ENCODE measurements around the gene SLC25A34. TPM values are rescaled to one million over a fixed set of nuclear protein-coding genes. Genes with fewer than 3 reads are reported as not detected.
A peak's percentile ranks its signal among the peaks of the same experiment; 100 is the strongest.

Gene SLC25A34
- total and polyA plus RNA-seq, 2 of the 13 experiments (the other 11 are each of a cell fraction or from before 2014, with no cell fraction given), result 0.13 to 0.18 TPM

DNA sequence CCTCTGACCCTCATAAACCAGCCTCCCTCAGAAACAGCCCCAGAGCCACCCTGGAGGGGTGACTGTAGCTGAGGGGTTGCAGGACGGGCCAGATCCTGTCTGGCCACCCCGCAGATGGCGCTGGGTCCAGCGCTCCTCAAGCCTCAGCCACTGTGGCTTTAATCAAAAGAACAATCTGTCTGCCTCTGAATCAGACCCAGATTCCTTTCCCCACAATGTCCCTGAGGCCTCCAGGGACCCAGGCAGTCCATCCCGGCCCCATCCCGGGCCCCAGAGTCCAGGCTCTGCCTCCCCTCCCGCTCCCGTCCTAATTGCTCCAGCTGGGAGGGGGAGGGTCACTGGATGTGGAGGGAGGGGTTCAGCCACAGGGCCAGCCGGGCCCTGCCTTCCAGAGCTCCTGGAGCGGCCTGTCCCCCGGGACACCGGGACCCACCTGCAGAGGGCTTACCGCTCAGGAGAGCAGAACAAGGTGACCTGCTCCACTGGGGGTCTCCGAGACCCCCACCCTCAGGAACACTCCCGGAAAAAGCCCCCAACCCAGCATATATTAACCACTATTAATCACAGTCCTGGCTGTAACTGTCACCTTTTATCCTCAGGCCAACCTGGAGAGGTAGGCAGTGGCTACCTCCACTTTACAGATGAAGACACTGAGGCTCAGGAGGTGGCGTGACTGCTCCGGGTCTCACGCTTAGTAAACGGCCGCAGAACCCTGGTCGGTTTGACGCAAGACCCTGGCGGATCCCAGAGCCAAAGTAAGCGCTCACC, 21.7 kb downstream of the SLC25A34 start:
- Histone ChIP-seq H3K4me2 (ENCODE audit: low read depth, low read length) (peak overlapping the region; percentile 91), H3K36me3 (replicated peaks in 1 of 2; ENCODE audit: control insufficient read depth in 1 of 2, insufficient read depth in 2 of 2, low read length in 2 of 2) (no peaks in the 10 kb centered on the region), H3K27me3 (ENCODE audit: control insufficient read depth in 1 of 2, insufficient read depth in 2 of 2, low read length in 2 of 2) (peaks cover 0 to 18% of the 10 kb centered on the region in 2 experiments; a peak in 3 of 5 replicates), H3K9me3 (ENCODE audit: low read length) (no peaks in the 10 kb centered on the region), H3K27ac (ENCODE audit: extremely low read length, insufficient read depth, low read length) (no peak overlapping the region), H3K4me3 (replicated peaks in 1 of 3; ENCODE audit: insufficient read depth in 1 of 3, low read depth in 2 of 3, low read length in 3 of 3) (peak overlapping the region; percentile 42 to 82 (median 74); a peak in 5 of 6 replicates), H2AFZ (ENCODE audit: low read length) (no peak overlapping the region), H3K9ac (ENCODE audit: insufficient read depth, low read depth, low read length) (no peak overlapping the region), H4K20me1 (ENCODE audit: insufficient read depth, low read length) (no peaks in the 10 kb centered on the region), H3K4me1 (ENCODE audit: insufficient read depth, low read length) (peaks cover 56% of the 10 kb centered on the region), H3K79me2 (ENCODE audit: insufficient read depth, low read length) (peaks cover 2% of the 10 kb centered on the region)
- ChIA-PET CTCF (ENCODE audit: low intra/inter-chr PET ratio, low total read pairs) (no interaction called here), POLR2A (interaction anchor here (0.6 to 1.5 kb wide), 4 partner anchors 10 to 34 kb away, joined by 3 to 4 read pairs (median 3); no protein-coding TSS in a partner anchor)
- no peak for DNase-seq (ENCODE audit: low spot score)
- no peak for FAIRE-seq
- no TSS peak for BruUV-seq (replicated peaks)
- WGBS (ENCODE audit: low lambda C conversion rate), result 0% methylated on average over 11 of the region's 24 CpGs
- in situ Hi-C loops (cut with HindIII; ENCODE audit: extremely low pct_ligation_motif_present, low pct_unique_long_range_greater_than_20kb) (no loop called here), intact Hi-C loops (cut with micrococcal nuclease; ENCODE audit: unreplicated experiment) (no loop called here)
- peak; percentile 38 for ATAC-seq
- TF ChIP-seq DNMT1 (CRISPR knock-in tag; IDR thresholded peaks at IDR 0.05), result no peak
- TF ChIP-seq, protein P1, sequence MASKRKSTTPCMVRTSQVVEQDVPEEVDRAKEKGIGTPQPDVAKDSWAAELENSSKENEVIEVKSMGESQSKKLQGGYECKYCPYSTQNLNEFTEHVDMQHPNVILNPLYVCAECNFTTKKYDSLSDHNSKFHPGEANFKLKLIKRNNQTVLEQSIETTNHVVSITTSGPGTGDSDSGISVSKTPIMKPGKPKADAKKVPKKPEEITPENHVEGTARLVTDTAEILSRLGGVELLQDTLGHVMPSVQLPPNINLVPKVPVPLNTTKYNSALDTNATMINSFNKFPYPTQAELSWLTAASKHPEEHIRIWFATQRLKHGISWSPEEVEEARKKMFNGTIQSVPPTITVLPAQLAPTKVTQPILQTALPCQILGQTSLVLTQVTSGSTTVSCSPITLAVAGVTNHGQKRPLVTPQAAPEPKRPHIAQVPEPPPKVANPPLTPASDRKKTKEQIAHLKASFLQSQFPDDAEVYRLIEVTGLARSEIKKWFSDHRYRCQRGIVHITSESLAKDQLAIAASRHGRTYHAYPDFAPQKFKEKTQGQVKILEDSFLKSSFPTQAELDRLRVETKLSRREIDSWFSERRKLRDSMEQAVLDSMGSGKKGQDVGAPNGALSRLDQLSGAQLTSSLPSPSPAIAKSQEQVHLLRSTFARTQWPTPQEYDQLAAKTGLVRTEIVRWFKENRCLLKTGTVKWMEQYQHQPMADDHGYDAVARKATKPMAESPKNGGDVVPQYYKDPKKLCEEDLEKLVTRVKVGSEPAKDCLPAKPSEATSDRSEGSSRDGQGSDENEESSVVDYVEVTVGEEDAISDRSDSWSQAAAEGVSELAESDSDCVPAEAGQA (IDR thresholded peaks at IDR 0.05; ENCODE audit: low read depth), result no peak
- TF ChIP-seq, protein P1 (CRISPR knock-in tag; IDR thresholded peaks at IDR 0.05; ENCODE audit: borderline replicate concordance), result no peak
- TF ChIP-seq, protein P2, sequence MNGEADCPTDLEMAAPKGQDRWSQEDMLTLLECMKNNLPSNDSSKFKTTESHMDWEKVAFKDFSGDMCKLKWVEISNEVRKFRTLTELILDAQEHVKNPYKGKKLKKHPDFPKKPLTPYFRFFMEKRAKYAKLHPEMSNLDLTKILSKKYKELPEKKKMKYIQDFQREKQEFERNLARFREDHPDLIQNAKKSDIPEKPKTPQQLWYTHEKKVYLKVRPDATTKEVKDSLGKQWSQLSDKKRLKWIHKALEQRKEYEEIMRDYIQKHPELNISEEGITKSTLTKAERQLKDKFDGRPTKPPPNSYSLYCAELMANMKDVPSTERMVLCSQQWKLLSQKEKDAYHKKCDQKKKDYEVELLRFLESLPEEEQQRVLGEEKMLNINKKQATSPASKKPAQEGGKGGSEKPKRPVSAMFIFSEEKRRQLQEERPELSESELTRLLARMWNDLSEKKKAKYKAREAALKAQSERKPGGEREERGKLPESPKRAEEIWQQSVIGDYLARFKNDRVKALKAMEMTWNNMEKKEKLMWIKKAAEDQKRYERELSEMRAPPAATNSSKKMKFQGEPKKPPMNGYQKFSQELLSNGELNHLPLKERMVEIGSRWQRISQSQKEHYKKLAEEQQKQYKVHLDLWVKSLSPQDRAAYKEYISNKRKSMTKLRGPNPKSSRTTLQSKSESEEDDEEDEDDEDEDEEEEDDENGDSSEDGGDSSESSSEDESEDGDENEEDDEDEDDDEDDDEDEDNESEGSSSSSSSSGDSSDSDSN (CRISPR knock-in tag; IDR thresholded peaks at IDR 0.05), result peak; percentile 30; the same call in 1 of the 2 replicates
- TF ChIP-seq, protein P3, sequence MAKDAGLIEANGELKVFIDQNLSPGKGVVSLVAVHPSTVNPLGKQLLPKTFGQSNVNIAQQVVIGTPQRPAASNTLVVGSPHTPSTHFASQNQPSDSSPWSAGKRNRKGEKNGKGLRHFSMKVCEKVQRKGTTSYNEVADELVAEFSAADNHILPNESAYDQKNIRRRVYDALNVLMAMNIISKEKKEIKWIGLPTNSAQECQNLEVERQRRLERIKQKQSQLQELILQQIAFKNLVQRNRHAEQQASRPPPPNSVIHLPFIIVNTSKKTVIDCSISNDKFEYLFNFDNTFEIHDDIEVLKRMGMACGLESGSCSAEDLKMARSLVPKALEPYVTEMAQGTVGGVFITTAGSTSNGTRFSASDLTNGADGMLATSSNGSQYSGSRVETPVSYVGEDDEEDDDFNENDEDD (CRISPR knock-in tag; IDR thresholded peaks at IDR 0.05; ENCODE audit: borderline replicate concordance), result no peak
- TF ChIP-seq HNF4A (CRISPR knock-in tag; IDR thresholded peaks at IDR 0.05), result no peak
- TF ChIP-seq, protein P4, sequence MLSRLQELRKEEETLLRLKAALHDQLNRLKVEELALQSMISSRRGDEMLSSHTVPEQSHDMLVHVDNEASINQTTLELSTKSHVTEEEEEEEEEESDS (CRISPR knock-in tag; IDR thresholded peaks at IDR 0.05; ENCODE audit: borderline replicate concordance), result no peak
- TF ChIP-seq PCBP1 (IDR thresholded peaks at IDR 0.05; ENCODE audit: borderline replicate concordance, low read depth, low read length), result 0 out of 2 replicates have a peak, but pooled peaks have one; percentile 15
- TF ChIP-seq ZNF138 (CRISPR knock-in tag; IDR thresholded peaks at IDR 0.05; ENCODE audit: low read depth), result no peak
- peak; percentile 35; the same call in 1 of the 2 replicates for TF ChIP-seq ZFP91 (CRISPR knock-in tag; IDR thresholded peaks at IDR 0.05; ENCODE audit: borderline replicate concordance)
- TF ChIP-seq MEIS2 (CRISPR knock-in tag; IDR thresholded peaks at IDR 0.05), result 0 out of 2 replicates have a peak, but pooled peaks have one; percentile 36
